Right atrium auricular region (tissue), 2 donors: ENCODE data around the gene ADSS1. TPM values are rescaled to one million over a fixed set of nuclear protein-coding genes. Genes with fewer than 3 reads are reported as not detected.

Source experiments
- DNase-seq: peaks from one replicate; pipeline ENCODE4 v3.0.0-alpha.2; 2019; ENCODE audit warnings: low spot score
- H3K27ac ChIP-seq, 2 donors: fragments of 200-600 bp; sonication (generic); 1 replicate in 1 of 2; 2 replicates in 1 of 2; pipeline ENCODE4 v1.5.1; 2016 to 2019
- H3K27me3 ChIP-seq, 2 donors: fragments of 200-600 bp; sonication (generic); one replicate each; pipeline versions ENCODE4 v1.5.1 to v1.6.0; 2017 to 2019
- H3K36me3 ChIP-seq: fragments of 200-600 bp; sonication (generic); one replicate; pipeline ENCODE4 v1.5.1; 2016
- H3K4me1 ChIP-seq, 2 donors: fragments of 200-600 bp; sonication (generic); one replicate each; pipeline versions ENCODE4 v1.5.1 to v1.6.0; 2017 to 2019
- H3K4me3 ChIP-seq, 2 donors: fragments of 200-600 bp; sonication (generic); 1 replicate in 1 of 2; 2 replicates in 1 of 2; pipeline ENCODE4 v1.5.1; 2017 to 2019; ENCODE audit warnings: mild to moderate bottlenecking in 1 of 2, moderate library complexity in 1 of 2
- H3K9me3 ChIP-seq, 2 donors: fragments of 200-600 bp; sonication (generic); one replicate each; pipeline ENCODE4 v1.5.1; 2019
- total RNA-seq, 2 donors: library from RNA; depleted of rRNA; stranded (reverse); fragments of >200 nt; gene quantifications; one replicate each; pipeline ENCODE4 v1.1.0, GENCODE V29; 2016
- TF ChIP-seq, protein P1 (sequence below), 2 donors: fragments of 200-600 bp; sonication (generic); IDR thresholded peaks; one replicate each; pipeline ENCODE4 v1.5.1; 2019; ENCODE audit warnings: antibody characterized with exemption in 2 of 2

The ADSS1 gene
- total RNA-seq, 2 donors from 2014 or later: 113 to 158 TPM

GRCh38 chr14:104696671-104697316 lies 27.2 kb upstream of the ADSS1 start:
- Histone ChIP-seq H3K27me3 (no peaks in the 10 kb centered on the region), H3K4me3 (no peak overlapping the region), H3K9me3 (no peaks in the 10 kb centered on the region), H3K36me3 (no peaks in the 10 kb centered on the region), H3K27ac (peak overlapping the region; percentile 14 to 61), H3K4me1 (peaks cover 0 to 96% of the 10 kb centered on the region in 2 donors)
- no peak for DNase-seq
- TF ChIP-seq, protein P1, sequence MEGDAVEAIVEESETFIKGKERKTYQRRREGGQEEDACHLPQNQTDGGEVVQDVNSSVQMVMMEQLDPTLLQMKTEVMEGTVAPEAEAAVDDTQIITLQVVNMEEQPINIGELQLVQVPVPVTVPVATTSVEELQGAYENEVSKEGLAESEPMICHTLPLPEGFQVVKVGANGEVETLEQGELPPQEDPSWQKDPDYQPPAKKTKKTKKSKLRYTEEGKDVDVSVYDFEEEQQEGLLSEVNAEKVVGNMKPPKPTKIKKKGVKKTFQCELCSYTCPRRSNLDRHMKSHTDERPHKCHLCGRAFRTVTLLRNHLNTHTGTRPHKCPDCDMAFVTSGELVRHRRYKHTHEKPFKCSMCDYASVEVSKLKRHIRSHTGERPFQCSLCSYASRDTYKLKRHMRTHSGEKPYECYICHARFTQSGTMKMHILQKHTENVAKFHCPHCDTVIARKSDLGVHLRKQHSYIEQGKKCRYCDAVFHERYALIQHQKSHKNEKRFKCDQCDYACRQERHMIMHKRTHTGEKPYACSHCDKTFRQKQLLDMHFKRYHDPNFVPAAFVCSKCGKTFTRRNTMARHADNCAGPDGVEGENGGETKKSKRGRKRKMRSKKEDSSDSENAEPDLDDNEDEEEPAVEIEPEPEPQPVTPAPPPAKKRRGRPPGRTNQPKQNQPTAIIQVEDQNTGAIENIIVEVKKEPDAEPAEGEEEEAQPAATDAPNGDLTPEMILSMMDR (IDR thresholded peaks at IDR 0.05): no peak

GRCh38 chr14:104697317-104697703 lies 26.7 kb upstream of the ADSS1 start:
- Histone ChIP-seq H3K36me3 (peaks cover 3% of the 10 kb centered on the region), H3K4me3 (no peak overlapping the region), H3K27me3 (no peaks in the 10 kb centered on the region), H3K9me3 (no peaks in the 10 kb centered on the region), H3K4me1 (peaks cover 0 to 93% of the 10 kb centered on the region in 2 donors), H3K27ac (peak overlapping the region; percentile 14 to 61)
- DNase-seq: no peak
- TF ChIP-seq, protein P1 (IDR thresholded peaks at IDR 0.05): no peak

DNA sequence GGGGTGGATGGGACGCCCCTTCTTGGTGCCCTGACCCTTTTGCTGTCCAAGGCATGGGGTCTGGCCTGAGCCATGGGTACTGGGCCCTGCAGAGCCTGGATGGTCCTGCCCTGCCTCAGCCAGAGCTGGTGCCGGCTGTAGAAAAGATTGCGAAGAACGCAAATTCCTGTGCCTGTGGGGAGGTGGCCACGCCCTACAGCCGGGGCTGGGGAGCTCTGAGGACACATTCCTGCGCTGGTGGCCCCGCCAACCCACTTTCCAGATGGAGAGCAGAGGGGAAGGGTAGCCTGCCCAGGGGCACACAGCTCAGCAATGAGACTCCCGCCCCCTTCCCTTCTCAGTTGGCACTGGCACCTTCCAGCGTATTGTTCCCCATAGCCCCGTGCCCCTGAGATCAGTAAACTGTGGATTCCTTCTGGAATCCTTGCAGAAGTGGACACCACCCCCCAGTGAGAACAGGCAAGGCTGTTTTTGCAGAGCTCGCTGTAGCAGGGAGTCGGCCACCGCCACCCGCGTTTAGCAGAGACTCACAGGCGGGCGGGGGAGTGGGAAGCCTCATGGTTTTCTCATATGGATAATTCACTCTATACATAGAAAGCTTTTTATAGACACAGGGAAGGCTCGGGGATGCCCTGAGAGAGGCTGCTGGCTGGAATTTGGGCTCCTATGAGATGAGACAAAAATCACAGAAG lies 26.0 kb upstream of the ADSS1 start:
- Histone ChIP-seq H3K9me3 (no peaks in the 10 kb centered on the region), H3K27ac (peak overlapping the region; percentile 48 to 61), H3K4me1 (peaks cover 0 to 86% of the 10 kb centered on the region in 2 donors), H3K36me3 (peaks cover 10% of the 10 kb centered on the region), H3K27me3 (no peaks in the 10 kb centered on the region), H3K4me3 (peak overlapping the region in 1 of 2 donors; percentile 34)
- DNase-seq: no peak
- TF ChIP-seq, protein P1 (IDR thresholded peaks at IDR 0.05): no peak

DNA sequence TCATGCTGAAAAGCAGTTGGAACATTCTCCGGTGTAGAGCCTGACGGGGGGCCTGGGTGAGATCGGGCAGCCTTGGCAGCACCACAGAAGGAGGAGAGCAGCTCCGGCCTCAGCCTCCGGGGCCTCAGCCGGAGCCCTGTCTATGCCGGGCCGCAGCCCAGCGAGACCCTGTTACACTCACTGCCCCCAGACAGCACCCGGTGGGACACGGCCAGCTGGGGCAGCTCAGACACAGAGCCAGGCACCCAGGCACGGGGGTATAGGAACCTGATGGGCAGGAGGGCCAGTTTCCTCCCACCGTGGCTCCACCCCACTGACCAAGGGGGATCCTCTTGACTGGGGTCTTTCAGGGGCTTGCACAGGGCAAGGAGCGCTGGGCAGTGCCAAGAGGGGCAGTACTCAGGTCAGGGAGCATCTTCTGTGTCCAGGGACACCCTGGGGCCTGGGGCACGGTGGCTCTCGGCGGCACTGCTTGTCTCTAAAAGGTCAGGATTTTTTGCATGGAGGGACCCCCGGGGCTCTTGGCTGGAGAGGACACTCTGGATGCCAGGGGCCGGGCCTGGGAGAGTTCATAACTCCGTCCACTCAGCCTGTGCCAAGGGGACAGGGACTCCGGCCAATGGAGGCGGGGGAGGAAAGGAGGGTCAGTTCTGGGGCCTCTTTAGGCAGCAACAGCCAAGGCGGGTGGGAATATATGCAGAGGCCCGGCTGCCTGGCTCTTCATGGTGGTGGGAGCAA lies 25.2 kb upstream of the ADSS1 start:
- Histone ChIP-seq H3K4me1 (peaks cover 0 to 78% of the 10 kb centered on the region in 2 donors), H3K4me3 (peak overlapping the region in 1 of 2 donors; percentile 34), H3K27ac (peak overlapping the region; percentile 48 to 61), H3K27me3 (no peaks in the 10 kb centered on the region), H3K36me3 (peaks cover 17% of the 10 kb centered on the region), H3K9me3 (no peaks in the 10 kb centered on the region)
- TF ChIP-seq, protein P1 (IDR thresholded peaks at IDR 0.05): no peak
- DNase-seq: no peak

DNA sequence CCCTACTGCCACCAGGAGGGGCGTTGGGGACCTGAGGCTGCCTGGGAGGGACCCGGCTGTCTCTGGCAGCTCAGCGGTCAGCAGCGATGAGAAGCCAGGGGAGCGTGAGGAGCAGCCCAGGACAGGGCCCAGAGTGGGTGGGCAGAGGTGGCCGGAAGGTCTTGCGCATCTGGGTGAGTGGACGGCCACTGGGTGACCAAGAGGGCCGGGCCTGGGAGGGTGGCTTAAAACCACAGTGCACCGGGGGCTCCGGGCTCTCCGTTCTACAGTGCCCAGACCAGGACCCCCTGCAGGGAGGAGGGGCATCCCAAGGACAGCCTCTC lies 24.6 kb upstream of the ADSS1 start:
- H3K9me3 ChIP-seq: no peaks in the 10 kb centered on the region
- peak overlapping the region; percentile 20 to 61 for H3K27ac ChIP-seq
- H3K27me3 ChIP-seq: no peaks in the 10 kb centered on the region
- TF ChIP-seq, protein P1 (IDR thresholded peaks at IDR 0.05): no peak
- H3K4me3 ChIP-seq: peak overlapping the region in 1 of 2 donors; percentile 34
- peaks cover 23% of the 10 kb centered on the region for H3K36me3 ChIP-seq
- H3K4me1 ChIP-seq: peaks cover 0 to 73% of the 10 kb centered on the region in 2 donors
- DNase-seq: no peak
